ENCODE measurements around the gene RABGAP1L.
"Not testable (repeated sequence)": the region's sequence is repeated elsewhere in the genome, so short reads cannot be mapped to it uniquely, and the experiment has no call there.

The RABGAP1L gene

GRCh38 chr1:174135211-174135610, 24.1 kb upstream of the RABGAP1L start:
- H3K9me3 ChIP-seq, result no peaks in the 10 kb centered on the region
- no peaks in the 10 kb centered on the region for H3K36me3 ChIP-seq
- TF ChIP-seq CTCF (IDR thresholded peaks at IDR 0.05; ENCODE audit: low read depth, low read length), result no peak
- no peak for DNase-seq
- no peak overlapping the region for H3K4me3 ChIP-seq (ENCODE audit: low read depth, low read length)
- H3K4me1 ChIP-seq, result no peaks in the 10 kb centered on the region
- no peaks in the 10 kb centered on the region for H3K27me3 ChIP-seq

- no peak for TF ChIP-seq CTCF (IDR thresholded peaks at IDR 0.05; ENCODE audit: low read depth, low read length)
- DNase-seq, result no peak
- no peaks in the 10 kb centered on the region for H3K27me3 ChIP-seq
Measured at GRCh38 chr1:174136714-174137113, 22.6 kb upstream of the RABGAP1L start.

GRCh38 chr1:174142836-174143235, 16.5 kb upstream of the RABGAP1L start:
- no peaks in the 10 kb centered on the region for H3K9me3 ChIP-seq
- no peaks in the 10 kb centered on the region for H3K4me1 ChIP-seq
- no peak overlapping the region for H3K4me3 ChIP-seq (ENCODE audit: low read depth, low read length)
- DNase-seq, result no peak
- no peak for TF ChIP-seq CTCF (IDR thresholded peaks at IDR 0.05; ENCODE audit: low read depth, low read length)
- H3K27me3 ChIP-seq, result 0 out of 2 replicates have a peak, but pooled peaks cover 3% of the 10 kb centered on the region
- H3K36me3 ChIP-seq, result no peaks in the 10 kb centered on the region

More at GRCh38 chr1:174136714-174137113, 22.6 kb upstream of the RABGAP1L start:
- H3K36me3 ChIP-seq, result no peaks in the 10 kb centered on the region
- H3K9me3 ChIP-seq, result no peaks in the 10 kb centered on the region
- H3K4me1 ChIP-seq, result no peaks in the 10 kb centered on the region
- no peak overlapping the region for H3K4me3 ChIP-seq (ENCODE audit: low read depth, low read length)

- not testable (repeated sequence) for H3K9me3 ChIP-seq; H3K36me3 ChIP-seq; DNase-seq; H3K4me1 ChIP-seq; H3K4me3 ChIP-seq (ENCODE audit: low read depth, low read length); H3K27me3 ChIP-seq
Measured at GRCh38 chr1:174143727-174144396, 15.5 kb upstream of the RABGAP1L start.

- H3K4me3 ChIP-seq (ENCODE audit: low read depth, low read length); H3K4me1 ChIP-seq; H3K27me3 ChIP-seq; H3K9me3 ChIP-seq; H3K36me3 ChIP-seq: not testable (repeated sequence)
- peak; percentile 30 for DNase-seq
- TF ChIP-seq CTCF (IDR thresholded peaks at IDR 0.05; ENCODE audit: low read depth, low read length), result peak; percentile 39
Measured at GRCh38 chr1:174144397-174144783, 14.9 kb upstream of the RABGAP1L start.

- DNase-seq, result no peak
- no peaks in the 10 kb centered on the region for H3K36me3 ChIP-seq
- H3K9me3 ChIP-seq, result no peaks in the 10 kb centered on the region; the same call in 1 of the 2 replicates
- no peaks in the 10 kb centered on the region for H3K4me1 ChIP-seq
- no peak overlapping the region for H3K4me3 ChIP-seq (ENCODE audit: low read depth, low read length)
- no peak for TF ChIP-seq CTCF (IDR thresholded peaks at IDR 0.05; ENCODE audit: low read depth, low read length)
- 0 out of 2 replicates have a peak, but pooled peaks cover 3% of the 10 kb centered on the region for H3K27me3 ChIP-seq
Measured at GRCh38 chr1:174149216-174149615, 10.1 kb upstream of the RABGAP1L start.

All from BE2C (cell line).